ENCODE measurements around the gene GM2A.

GM2A gene

GRCh38 chr5:151252762-151253604, at the start of gene GM2A:
GM2A (plus strand) TSS chr5:151253185; CDS start chr5:151253217, 32 bp downstream.
- peak; percentile 94 to 98 (median 96) for DNase-seq

- no peak for DNase-seq
Observed at GRCh38 chr5:151204051-151204450, 48.9 kb upstream of the GM2A start.

GRCh38 chr5:151205411-151205810, 47.6 kb upstream of the GM2A start:
- DNase-seq: no peak

GRCh38 chr5:151208481-151208914, 44.5 kb upstream of the GM2A start:
- DNase-seq: no peak

- DNase-seq: no peak
Observed at GRCh38 chr5:151212406-151212798, 40.6 kb upstream of the GM2A start.

GRCh38 chr5:151213803-151214613, 39.0 kb upstream of the GM2A start:
- DNase-seq: peak; percentile 63 to 84 (median 77)

GRCh38 chr5:151214614-151215545, 38.1 kb upstream of the GM2A start:
- DNase-seq: peak in 1 of 6 experiments; percentile 53

GRCh38 chr5:151215546-151215880, 37.5 kb upstream of the GM2A start:
- no peak for DNase-seq

- no peak for DNase-seq
Observed at GRCh38 chr5:151216781-151217180, 36.2 kb upstream of the GM2A start.

GRCh38 chr5:151218177-151218576, 34.8 kb upstream of the GM2A start:
- no peak for DNase-seq

GRCh38 chr5:151219138-151219537, 33.8 kb upstream of the GM2A start:
- DNase-seq: no peak

GRCh38 chr5:151219789-151220188, 33.2 kb upstream of the GM2A start:
- no peak for DNase-seq

GRCh38 chr5:151221574-151221973, 31.4 kb upstream of the GM2A start:
- no peak for DNase-seq

- no peak for DNase-seq
Observed at GRCh38 chr5:151222054-151222789, 30.8 kb upstream of the GM2A start.

- DNase-seq: peak in 3 of 6 experiments; percentile 18 to 49 (median 21)
Observed at GRCh38 chr5:151222790-151223446, 30.1 kb upstream of the GM2A start.

- DNase-seq: peak in 5 of 6 experiments; percentile 39 to 66 (median 47)
Observed at GRCh38 chr5:151223447-151224264, 29.3 kb upstream of the GM2A start, which contains the start of gene CCDC69. CCDC69 (minus strand) TSS chr5:151224092; CDS start chr5:151223970, 122 bp downstream.

- DNase-seq: peak in 1 of 6 experiments; percentile 43
Observed at GRCh38 chr5:151224372-151224771, 28.6 kb upstream of the GM2A start.

- DNase-seq: peak in 1 of 6 experiments; percentile 21
Observed at GRCh38 chr5:151225071-151225470, 27.9 kb upstream of the GM2A start.

- DNase-seq: no peak
Observed at GRCh38 chr5:151225475-151225874, 27.5 kb upstream of the GM2A start.

- no peak for DNase-seq
Observed at GRCh38 chr5:151227918-151228447, 25.0 kb upstream of the GM2A start.
